GM13977 (cell line): ENCODE data around the gene AIFM3.
"Not testable (repeated sequence)": the region's sequence is repeated elsewhere in the genome, so short reads cannot be mapped to it uniquely, and the experiment has no call there.

Experiments
- DNase-seq: peaks from one replicate; pipeline ENCODE4 v3.0.0; 2012; ENCODE audit warnings: low spot score
- in situ Hi-C: fragments of 300-500 bp; cut with MboI; formaldehyde crosslinking; loops from one replicate; pipeline ENCODE4 v1.12.0; 2022; ENCODE audit warnings: low sequenced_read_pairs, low pct_unique_long_range_greater_than_20kb, mixed read lengths, inconsistent platforms; ENCODE audit not compliant: unreplicated experiment
- TF ChIP-seq, protein P1 (sequence below): IDR thresholded peaks from 2 replicates; pipeline ENCODE4 v1.5.1; 2012; ENCODE audit warnings: mild to moderate bottlenecking, control low read depth; ENCODE audit not compliant: insufficient read depth; ENCODE audit errors: extremely low read depth, missing control alignments

AIFM3 gene

DNA sequence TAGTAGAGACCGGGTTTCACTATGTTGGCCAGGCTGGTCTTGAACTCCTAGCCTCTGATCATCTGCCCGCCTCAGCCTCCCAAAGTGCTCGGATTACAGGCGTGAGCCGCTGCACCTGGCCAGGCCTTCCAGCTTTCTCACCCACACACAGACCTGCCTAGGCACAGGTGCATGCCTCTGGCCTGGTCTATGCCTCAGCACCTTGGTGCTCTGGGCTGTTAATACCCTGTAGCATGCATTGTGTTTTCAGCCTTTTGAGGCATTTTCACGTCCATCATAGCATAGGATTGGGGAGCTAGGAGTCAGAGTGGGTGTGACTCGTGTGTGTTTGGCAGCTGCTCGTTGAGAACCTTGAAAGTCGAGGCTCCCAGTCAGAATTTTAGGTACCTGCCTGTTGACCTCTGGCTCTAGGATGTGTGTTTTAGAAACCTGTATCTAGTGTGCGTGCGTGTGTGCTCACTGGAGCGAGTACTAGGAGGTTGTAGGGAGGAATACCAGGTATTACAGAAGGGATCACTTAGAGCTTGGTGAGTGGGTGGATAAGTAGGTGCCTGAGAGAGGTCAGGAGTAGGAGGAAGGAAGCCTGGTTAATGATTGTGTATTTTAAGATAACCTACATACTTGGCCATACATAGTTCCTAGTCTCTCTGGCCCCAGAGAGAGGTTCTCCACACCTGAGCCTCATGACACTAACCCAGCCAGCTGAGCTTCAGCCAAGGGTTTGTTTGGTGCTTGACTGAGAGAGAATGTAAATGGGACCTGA is 29.8 kb upstream of the AIFM3 start:
- in situ Hi-C loops: no loop called here
- TF ChIP-seq, protein P1, sequence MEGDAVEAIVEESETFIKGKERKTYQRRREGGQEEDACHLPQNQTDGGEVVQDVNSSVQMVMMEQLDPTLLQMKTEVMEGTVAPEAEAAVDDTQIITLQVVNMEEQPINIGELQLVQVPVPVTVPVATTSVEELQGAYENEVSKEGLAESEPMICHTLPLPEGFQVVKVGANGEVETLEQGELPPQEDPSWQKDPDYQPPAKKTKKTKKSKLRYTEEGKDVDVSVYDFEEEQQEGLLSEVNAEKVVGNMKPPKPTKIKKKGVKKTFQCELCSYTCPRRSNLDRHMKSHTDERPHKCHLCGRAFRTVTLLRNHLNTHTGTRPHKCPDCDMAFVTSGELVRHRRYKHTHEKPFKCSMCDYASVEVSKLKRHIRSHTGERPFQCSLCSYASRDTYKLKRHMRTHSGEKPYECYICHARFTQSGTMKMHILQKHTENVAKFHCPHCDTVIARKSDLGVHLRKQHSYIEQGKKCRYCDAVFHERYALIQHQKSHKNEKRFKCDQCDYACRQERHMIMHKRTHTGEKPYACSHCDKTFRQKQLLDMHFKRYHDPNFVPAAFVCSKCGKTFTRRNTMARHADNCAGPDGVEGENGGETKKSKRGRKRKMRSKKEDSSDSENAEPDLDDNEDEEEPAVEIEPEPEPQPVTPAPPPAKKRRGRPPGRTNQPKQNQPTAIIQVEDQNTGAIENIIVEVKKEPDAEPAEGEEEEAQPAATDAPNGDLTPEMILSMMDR: no peak
- DNase-seq: no peak

- TF ChIP-seq, protein P1: no peak
- in situ Hi-C loops: no loop called here
- DNase-seq: no peak
Measured at GRCh38 chr22:20937794-20938671, 29.0 kb upstream of the AIFM3 start.

DNA sequence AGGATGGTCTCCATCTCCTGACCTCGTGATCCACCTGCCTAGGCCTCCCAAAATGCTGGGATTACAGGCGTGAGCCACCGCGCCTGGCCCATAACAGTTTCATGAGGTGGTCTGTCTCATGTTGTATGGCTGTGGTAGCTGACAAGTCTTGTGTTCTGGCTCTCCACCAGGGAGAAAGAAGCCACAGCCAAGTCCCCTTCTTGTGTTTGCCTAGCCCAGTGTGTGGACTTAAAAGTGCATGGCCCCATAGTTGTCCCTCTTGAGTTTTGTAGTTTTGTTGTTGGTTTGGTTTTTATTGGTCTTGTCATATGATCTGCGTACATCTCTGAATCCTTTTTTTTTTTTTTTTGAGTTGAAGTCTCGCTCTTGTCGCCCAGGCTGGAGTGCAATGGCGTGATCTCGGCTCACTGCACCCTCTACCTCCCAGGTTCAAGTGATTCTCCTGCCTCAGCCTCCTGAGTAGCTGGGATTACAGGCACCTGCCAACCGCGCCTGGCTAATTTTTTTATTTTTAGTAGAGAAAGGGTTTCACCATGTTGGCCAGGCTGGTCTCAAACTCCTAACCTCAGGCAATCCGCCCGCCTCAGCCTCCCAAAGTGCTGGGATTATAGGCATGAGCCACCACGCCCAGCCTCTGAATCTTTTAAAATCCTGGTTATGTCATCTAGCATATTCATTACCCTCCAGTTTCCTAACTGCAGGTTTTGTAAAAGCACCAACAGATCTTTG is 27.4 kb upstream of the AIFM3 start:
- in situ Hi-C loops: not testable (repeated sequence)

GRCh38 chr22:20940186-20940651 is 26.8 kb upstream of the AIFM3 start:
- TF ChIP-seq, protein P1: no peak
- in situ Hi-C loops: no loop called here
- DNase-seq: no peak

More for the DNA sequence above, 27.4 kb upstream of the AIFM3 start:
- DNase-seq: not testable (repeated sequence)

GRCh38 chr22:20940904-20941385 is 26.1 kb upstream of the AIFM3 start:
- TF ChIP-seq, protein P1: no peak
- DNase-seq: no peak
- in situ Hi-C loops: no loop called here

- DNase-seq, in situ Hi-C loops: not testable (repeated sequence)
Measured at GRCh38 chr22:20942203-20942902, 24.7 kb upstream of the AIFM3 start.
